Epithelial cell of umbilical artery (primary cell): Measurements from ENCODE around the gene TKTL1. TPM values are rescaled to one million over a fixed set of nuclear protein-coding genes. Genes with fewer than 3 reads are reported as not detected.

Experiments used
- total RNA-seq: library from RNA; depleted of rRNA; stranded (reverse); fragments of >200 nt; gene quantifications from 2 replicates; pipeline ENCODE4 v1.2.3, GENCODE V29; 2014

The TKTL1 gene
- total RNA-seq: not detected in 2 replicates

GRCh38 chrX:154295664-154296310, at the start of gene TKTL1:
TKTL1 (plus strand) TSS chrX:154295795; CDS start chrX:154295860, 65 bp downstream.

GRCh38 chrX:154257282-154257681, 38.3 kb upstream of the TKTL1 start, which contains the start of gene OPN1MW3:
OPN1MW3 (plus strand) TSS chrX:154257582; CDS start chrX:154257620, 38 bp downstream.

GRCh38 chrX:154294791-154295574, 612 bp upstream of the TKTL1 start, which contains the start of gene TEX28:
TEX28 (minus strand) TSS chrX:154295124; CDS start chrX:154292117, 3,007 bp downstream.

GRCh38 chrX:154374313-154375155, 78.9 kb downstream of the TKTL1 start, which contains the start of gene FLNA:
FLNA (minus strand) TSS chrX:154374634; CDS start chrX:154371245, 3,389 bp downstream.

GRCh38 chrX:154378799-154379568, 83.4 kb downstream of the TKTL1 start, which contains the start of gene EMD:
EMD (plus strand) TSS chrX:154379295; CDS start chrX:154379485, 190 bp downstream.

Other genes starting within 250 kb of the TKTL1 start
- 19.8 and 21.0 TPM in 2 replicates for gene MECP2, start 198.1 kb upstream of the TKTL1 start, total RNA-seq
- gene OPN1LW, start 151.6 kb upstream of the TKTL1 start, total RNA-seq: not detected in 2 replicates
- gene OPN1MW, start 113.2 kb upstream of the TKTL1 start, total RNA-seq: not detected in 2 replicates
- not detected in 2 replicates for gene OPN1MW2, start 76.0 kb upstream of the TKTL1 start, total RNA-seq
- not detected in 2 replicates for gene OPN1MW3, start 38.2 kb upstream of the TKTL1 start, total RNA-seq
- not detected in 2 replicates for gene TEX28, start 671 bp upstream of the TKTL1 start, total RNA-seq
- gene FLNA, start 78.8 kb downstream of the TKTL1 start, total RNA-seq: 1,092 and 1,667 TPM in 2 replicates
- gene EMD, start 83.5 kb downstream of the TKTL1 start, total RNA-seq: 14.1 and 21.4 TPM in 2 replicates
- 1,669 and 5,428 TPM in 2 replicates for gene RPL10, start 102.6 kb downstream of the TKTL1 start, total RNA-seq
- gene DNASE1L1, start 113.5 kb downstream of the TKTL1 start, total RNA-seq: 72.2 and 89.0 TPM in 2 replicates
- gene TAFAZZIN, start 115.7 kb downstream of the TKTL1 start, total RNA-seq: 15.8 and 17.2 TPM in 2 replicates
- gene ATP6AP1, start 132.9 kb downstream of the TKTL1 start, total RNA-seq: 85.8 and 107 TPM in 2 replicates
- gene GDI1, start 141.4 kb downstream of the TKTL1 start, total RNA-seq: 62.0 and 62.9 TPM in 2 replicates
- 70.8 and 75.2 TPM in 2 replicates for gene FAM50A, start 148.3 kb downstream of the TKTL1 start, total RNA-seq
- gene PLXNA3, start 162.5 kb downstream of the TKTL1 start, total RNA-seq: 3.6 and 9.7 TPM in 2 replicates
- gene LAGE3, start 183.5 kb downstream of the TKTL1 start, total RNA-seq: 20.2 and 23.1 TPM in 2 replicates
- 42.1 and 48.7 TPM in 2 replicates for gene UBL4A, start 190.8 kb downstream of the TKTL1 start, total RNA-seq
- gene SLC10A3, start 194.8 kb downstream of the TKTL1 start, total RNA-seq: 8.4 and 10.6 TPM in 2 replicates
- 19.2 and 20.8 TPM in 2 replicates for gene FAM3A, start 220.4 kb downstream of the TKTL1 start, total RNA-seq